Activated CD4-positive, alpha-beta T cell treated with anti-CD3 and anti-CD28 coated beads for 36 hours (primary cell): ENCODE data around the gene TSPEAR. TPM values are rescaled to one million over a fixed set of nuclear protein-coding genes. Genes with fewer than 3 reads are reported as not detected.

ENCODE experiments used
- ATAC-seq: fragments of 200-7000 bp; cut with Tn5 transposase; one replicate; pipeline ENCODE4 v1.10.0; 2021; ENCODE audit warnings: mild to moderate bottlenecking, moderate library complexity
- CTCF ChIA-PET: fragments of 350-600 bp; sonication (Branson Sonifier 250); formaldehyde crosslinking; loops from one replicate; lab custom pipeline; 2021; ENCODE audit warnings: antibody characterized with exemption; lab: Charles Lee
- POLR2A ChIA-PET: fragments of 350-600 bp; sonication (Branson Sonifier 250); formaldehyde crosslinking; loops from one replicate; lab custom pipeline; 2021; ENCODE audit warnings: antibody characterized with exemption, inconsistent platforms; lab: Charles Lee
- DNase-seq: peaks from one replicate; pipeline ENCODE4 v3.0.0-alpha.2; 2020
- H3K27ac Mint-ChIP-seq: one replicate; pipeline ENCODE4 v1.8.0; 2021; ENCODE audit warnings: mixed read lengths
- H3K27me3 Mint-ChIP-seq: one replicate; pipeline ENCODE4 v1.8.0; 2021; ENCODE audit warnings: mixed read lengths
- H3K36me3 Mint-ChIP-seq: one replicate; pipeline ENCODE4 v1.8.0; 2021; ENCODE audit warnings: low read depth, mixed read lengths
- H3K4me1 Mint-ChIP-seq: one replicate; pipeline ENCODE4 v1.8.0; 2021; ENCODE audit warnings: mixed read lengths
- H3K4me3 Mint-ChIP-seq: one replicate; pipeline ENCODE4 v1.8.0; 2021; ENCODE audit warnings: mild to moderate bottlenecking, moderate library complexity, mixed read lengths
- H3K9me3 Mint-ChIP-seq: one replicate; pipeline ENCODE4 v1.8.0; 2021; ENCODE audit warnings: low read depth, mixed read lengths
- intact Hi-C, 2 experiments: fragments of 100-400 bp; cut with DNase I in 1 of 2; cut with micrococcal nuclease in 1 of 2; formaldehyde crosslinking; loops; one replicate each; pipeline versions ENCODE4 v1.14.2 to v1.15.1; 2022 to 2024; cut with DNase I, micrococcal nuclease
- total RNA-seq, 2 experiments: library from RNA; stranded (reverse); gene quantifications; one replicate each; pipeline ENCODE4 v1.2.3, GENCODE V29; 2021

Gene TSPEAR
- total RNA-seq, 2 experiments from 2014 or later: not detected

- peaks cover 3% of the 10 kb centered on the region for H3K9me3 Mint-ChIP-seq
- intact Hi-C loops: no loop called here
- no peak overlapping the region for H3K4me3 Mint-ChIP-seq
- H3K27ac Mint-ChIP-seq: no peak overlapping the region
- no peaks in the 10 kb centered on the region for H3K4me1 Mint-ChIP-seq
- no peak for DNase-seq
- ChIA-PET CTCF (no interaction called here), POLR2A (no interaction called here)
- ATAC-seq: no peak
- peaks cover 4% of the 10 kb centered on the region for H3K27me3 Mint-ChIP-seq
- H3K36me3 Mint-ChIP-seq: no peaks in the 10 kb centered on the region
Measured at GRCh38 chr21:44458971-44459711, 252.2 kb downstream of the TSPEAR start.

- DNase-seq: no peak
- peaks cover 9% of the 10 kb centered on the region for H3K27me3 Mint-ChIP-seq
- CTCF ChIA-PET: interaction anchor here (0.9 kb wide), 1 partner anchor 20 kb away, joined by 4 read pairs; no protein-coding TSS in a partner anchor
- no peak for ATAC-seq
- intact Hi-C loops: no loop called here
- peaks cover 9% of the 10 kb centered on the region for H3K9me3 Mint-ChIP-seq
- POLR2A ChIA-PET: no interaction called here
- H3K4me1 Mint-ChIP-seq: no peaks in the 10 kb centered on the region
- H3K4me3 Mint-ChIP-seq: peak overlapping the region; percentile 55
- H3K36me3 Mint-ChIP-seq: no peaks in the 10 kb centered on the region
- no peak overlapping the region for H3K27ac Mint-ChIP-seq
Measured at GRCh38 chr21:44456915-44457736, 254.2 kb downstream of the TSPEAR start.

GRCh38 chr21:44456214-44456914 is 255.0 kb downstream of the TSPEAR start:
- intact Hi-C loops: no loop called here
- Mint-ChIP-seq H3K27ac (no peak overlapping the region), H3K27me3 (peaks cover 11% of the 10 kb centered on the region), H3K36me3 (no peaks in the 10 kb centered on the region), H3K4me3 (peak overlapping the region; percentile 67), H3K4me1 (no peaks in the 10 kb centered on the region), H3K9me3 (peaks cover 10% of the 10 kb centered on the region)
- ATAC-seq: no peak
- no peak for DNase-seq
- ChIA-PET CTCF (interaction anchor here (0.7 to 0.9 kb wide), 3 partner anchors 21 to 598 kb away, joined by 3 to 4 read pairs (median 4); no protein-coding TSS in a partner anchor), POLR2A (interaction anchor here (0.7 kb wide), 1 partner anchor 75 kb away, joined by 3 read pairs; no protein-coding TSS in a partner anchor)

GRCh38 chr21:44455524-44456213 is 255.7 kb downstream of the TSPEAR start:
- intact Hi-C loops: loop anchor here (1.0 kb wide), 6 partner anchors 27 to 666 kb away; partner anchors contain the start of genes CFAP410 (in 1 of the 2), PFKL (in 1 of the 2) and RRP1 (in 1 of the 2)
- ATAC-seq (peak; percentile 66), DNase-seq (peak; percentile 68)
- Mint-ChIP-seq H3K36me3 (no peaks in the 10 kb centered on the region), H3K27me3 (peaks cover 12% of the 10 kb centered on the region), H3K27ac (no peak overlapping the region), H3K4me1 (no peaks in the 10 kb centered on the region), H3K9me3 (peaks cover 10% of the 10 kb centered on the region), H3K4me3 (peak overlapping the region; percentile 67)
- POLR2A ChIA-PET: interaction anchor here (0.7 kb wide), 1 partner anchor 76 kb away, joined by 3 read pairs; no protein-coding TSS in a partner anchor
- CTCF ChIA-PET: interaction anchor here (0.6 to 0.7 kb wide), 3 partner anchors 24 to 599 kb away, joined by 3 to 4 read pairs (median 4); no protein-coding TSS in a partner anchor

- POLR2A ChIA-PET: interaction anchor here (0.7 kb wide), 1 partner anchor 25 kb away, joined by 7 read pairs; no protein-coding TSS in a partner anchor
- ATAC-seq (peak; percentile 74), DNase-seq (peak; percentile 95)
- Mint-ChIP-seq H3K9me3 (peaks cover 10% of the 10 kb centered on the region), H3K4me3 (peak within 1 kb of the TSS; percentile 67), H3K4me1 (no peaks in the 10 kb centered on the region), H3K27me3 (peaks cover 15% of the 10 kb centered on the region), H3K27ac (no peak within 1 kb of the TSS), H3K36me3 (no peaks in the 10 kb centered on the region)
- intact Hi-C loops: loop anchor here (1.0 kb wide), 6 partner anchors 27 to 666 kb away; partner anchors contain the start of genes CFAP410 (in 1 of the 2), PFKL (in 1 of the 2) and RRP1 (in 1 of the 2)
- CTCF ChIA-PET: interaction anchor here (0.6 to 1.2 kb wide), 2 partner anchors 25 to 56 kb away, joined by 3 to 4 read pairs; no protein-coding TSS in a partner anchor
Measured at GRCh38 chr21:44454747-44455523, 256.4 kb downstream of the TSPEAR start, which contains the start of gene LRRC3. Gene LRRC3 (plus strand): TSS chr21:44455510. CDS start chr21:44456645, 1,135 bp downstream.

GRCh38 chr21:44454058-44454457 is 257.3 kb downstream of the TSPEAR start:
- intact Hi-C loops: no loop called here
- peak overlapping the region; percentile 36 for H3K4me3 Mint-ChIP-seq
- H3K27me3 Mint-ChIP-seq: peaks cover 15% of the 10 kb centered on the region
- ChIA-PET CTCF (interaction anchor here (0.6 to 1.2 kb wide), 2 partner anchors 26 to 316 kb away, joined by 3 read pairs; no protein-coding TSS in a partner anchor), POLR2A (interaction anchor here (0.7 kb wide), 1 partner anchor 24 kb away, joined by 7 read pairs; no protein-coding TSS in a partner anchor)
- no peaks in the 10 kb centered on the region for H3K4me1 Mint-ChIP-seq
- no peak overlapping the region for H3K27ac Mint-ChIP-seq
- H3K9me3 Mint-ChIP-seq: peaks cover 10% of the 10 kb centered on the region
- ATAC-seq (no peak), DNase-seq (no peak)
- H3K36me3 Mint-ChIP-seq: no peaks in the 10 kb centered on the region

- Mint-ChIP-seq H3K4me1 (no peaks in the 10 kb centered on the region), H3K36me3 (no peaks in the 10 kb centered on the region), H3K9me3 (peaks cover 10% of the 10 kb centered on the region), H3K27ac (no peak overlapping the region), H3K27me3 (peaks cover 15% of the 10 kb centered on the region), H3K4me3 (no peak overlapping the region)
- intact Hi-C loops: no loop called here
- ATAC-seq (no peak), DNase-seq (no peak)
- POLR2A ChIA-PET: interaction anchor here (0.7 kb wide), 1 partner anchor 699 kb away, joined by 3 read pairs; no protein-coding TSS in a partner anchor
- CTCF ChIA-PET: interaction anchor here (1.2 kb wide), 1 partner anchor 115 kb away, joined by 3 read pairs; no protein-coding TSS in a partner anchor
Measured at GRCh38 chr21:44453120-44453519, 258.3 kb downstream of the TSPEAR start.

GRCh38 chr21:44450999-44451398 is 260.4 kb downstream of the TSPEAR start:
- no peak for ATAC-seq
- Mint-ChIP-seq H3K27ac (no peak overlapping the region), H3K9me3 (peaks cover 10% of the 10 kb centered on the region), H3K4me3 (no peak overlapping the region), H3K27me3 (peaks cover 18% of the 10 kb centered on the region), H3K4me1 (no peaks in the 10 kb centered on the region), H3K36me3 (no peaks in the 10 kb centered on the region)
- DNase-seq: no peak
- ChIA-PET CTCF (no interaction called here), POLR2A (no interaction called here)
- intact Hi-C loops: no loop called here

- H3K4me1 Mint-ChIP-seq: no peaks in the 10 kb centered on the region
- no peak overlapping the region for H3K27ac Mint-ChIP-seq
- H3K36me3 Mint-ChIP-seq: no peaks in the 10 kb centered on the region
- DNase-seq (no peak), ATAC-seq (no peak)
- H3K9me3 Mint-ChIP-seq: peaks cover 10% of the 10 kb centered on the region
- CTCF ChIA-PET: no interaction called here
- intact Hi-C loops: no loop called here
- no peak overlapping the region for H3K4me3 Mint-ChIP-seq
- POLR2A ChIA-PET: no interaction called here
- H3K27me3 Mint-ChIP-seq: peaks cover 18% of the 10 kb centered on the region
Measured at GRCh38 chr21:44450402-44450801, 261.0 kb downstream of the TSPEAR start.
